Sigmoid colon (tissue), 7 donors: Measurements from ENCODE around the gene ATP13A5. TPM values are rescaled to one million over a fixed set of nuclear protein-coding genes. Genes with fewer than 3 reads are reported as not detected.

ENCODE experiments used
- DNase-seq: peaks from one replicate; pipeline ENCODE4 v3.0.0-alpha.2; 2019
- H3K27ac ChIP-seq, 4 donors: fragments of 200-600 bp; sonication (generic); one replicate each; pipeline ENCODE4 v1.5.1; 2016 to 2019; ENCODE audit warnings: mild to moderate bottlenecking in 1 of 4
- H3K27me3 ChIP-seq, 3 donors: fragments of 200-600 bp; sonication (generic); one replicate each; pipeline ENCODE4 v1.5.1; 2019; ENCODE audit warnings: mild to moderate bottlenecking in 1 of 3
- H3K36me3 ChIP-seq, 4 donors: fragments of 200-600 bp; sonication (generic); one replicate each; pipeline ENCODE4 v1.5.1; 2016 to 2019
- H3K4me1 ChIP-seq, 4 donors: fragments of 200-600 bp; sonication (generic); one replicate each; pipeline ENCODE4 v1.5.1; 2017 to 2019
- H3K4me3 ChIP-seq, 4 donors: fragments of 200-600 bp; sonication (generic); one replicate each; pipeline ENCODE4 v1.5.1; 2017 to 2019; ENCODE audit warnings: mild to moderate bottlenecking in 2 of 4, moderate library complexity in 1 of 4
- H3K9me3 ChIP-seq, 4 donors: fragments of 200-600 bp in 3 of 4; sonication (generic) in 3 of 4; one replicate each; pipeline versions ENCODE4 v1.5.1 to v1.6.1; 2013 to 2019
- EP300 ChIP-seq, 4 donors: sonication (generic); formaldehyde crosslinking; IDR thresholded peaks; one replicate each; pipeline ENCODE4 v1.6.1; 2017; ENCODE audit warnings: antibody characterized with exemption in 4 of 4
- POLR2A ChIP-seq, 2 donors: fragments of 450-650 bp; IDR thresholded peaks; one replicate each; pipeline ENCODE4 v1.6.1; 2016; ENCODE audit warnings: antibody characterized with exemption in 2 of 2, mild to moderate bottlenecking in 2 of 2, moderate library complexity in 2 of 2
- POLR2AphosphoS5 ChIP-seq, 4 donors: sonication (generic); formaldehyde crosslinking; IDR thresholded peaks; one replicate each; pipeline ENCODE4 v1.6.1; 2017; ENCODE audit warnings: antibody characterized with exemption in 4 of 4
- WGBS, 2 donors: extraction: QIAGEN DNeasy Blood & Tissue Kit; methylation state at CpG; one replicate each; pipeline ENCODE4 v1.1.7; 2013; 5-methylcytosine and 5-hydroxymethylcytosine counted together
- intact Hi-C: fragments of 100-400 bp; cut with DNase I; formaldehyde crosslinking; loops from one replicate; pipeline ENCODE4 v1.15.1; 2023
- polyA plus RNA-seq, 3 donors: library from polyadenylated mRNA; stranded (reverse); fragments of 200-250 nt; gene quantifications; one replicate each; pipeline ENCODE4 v1.2.3, GENCODE V29; 2013
- total RNA-seq, 4 donors: library from RNA; depleted of rRNA; stranded (reverse); fragments of >200 nt; gene quantifications; one replicate each; pipeline ENCODE4 v1.1.0, GENCODE V29; 2016
- TF ChIP-seq, protein P1 (sequence below), 4 experiments: fragments of 450-650 bp in 3 of 4; fragments of 200-600 bp in 1 of 4; IDR thresholded peaks; one replicate each; pipeline ENCODE4 v1.5.1; 2016 to 2019; ENCODE audit warnings: antibody characterized with exemption in 4 of 4, mild to moderate bottlenecking in 3 of 4, moderate library complexity in 2 of 4
- donor health status: healthy with polysubstance abuse.
- donor health status: Bipolar disorder and iron deficiency.
- donor health status: healthy.

ATP13A5 gene
- total and polyA plus RNA-seq, 7 donors: 0.16 to 1.8 TPM; not detected in 5

DNA sequence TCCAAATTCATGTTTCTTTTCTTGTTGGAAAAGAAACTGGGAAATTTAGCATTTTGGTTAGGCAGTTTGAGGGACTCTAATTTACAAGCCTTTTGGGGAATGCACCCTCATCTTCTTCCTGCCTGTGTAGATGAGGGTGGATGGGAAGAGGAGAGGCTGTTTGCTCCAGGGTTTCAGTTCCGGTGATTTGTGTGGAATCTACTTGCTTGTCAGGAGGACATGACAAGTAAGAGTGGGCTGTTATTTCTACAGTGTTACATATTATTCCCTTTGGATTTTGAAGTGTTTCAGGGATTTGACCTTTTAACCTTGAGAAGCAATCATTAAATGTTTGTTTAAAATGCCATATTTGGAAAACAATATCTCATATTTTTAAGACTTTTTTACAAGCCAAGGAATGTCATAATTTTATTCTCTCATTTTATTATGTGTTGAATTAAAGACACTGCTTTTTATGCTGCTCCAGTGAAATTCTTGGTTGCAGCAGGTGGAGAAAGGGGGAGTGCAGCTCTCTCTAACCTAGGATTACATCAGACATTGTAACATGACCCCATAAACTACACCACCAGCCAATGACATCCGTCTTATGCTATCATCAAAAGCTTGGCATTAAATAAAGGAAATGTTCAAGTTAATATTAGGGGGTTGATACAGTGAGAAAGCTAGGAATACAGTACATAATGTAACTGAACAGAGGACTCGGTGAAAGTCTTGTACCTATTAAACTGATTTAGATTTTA, 107.3 kb downstream of the ATP13A5 start:
- Histone ChIP-seq H3K4me3 (no peak overlapping the region), H3K27me3 (no peaks in the 10 kb centered on the region), H3K36me3 (no peaks in the 10 kb centered on the region), H3K9me3 (no peaks in the 10 kb centered on the region), H3K27ac (no peak overlapping the region), H3K4me1 (no peaks in the 10 kb centered on the region)
- no peak for DNase-seq
- intact Hi-C loops: no loop called here
- 81 to 86% methylated on average over 3 of the region's 3 CpGs for WGBS, 2 donors
- TF ChIP-seq POLR2AphosphoS5 (IDR thresholded peaks at IDR 0.05) (no peak), EP300 (IDR thresholded peaks at IDR 0.05) (no peak), POLR2A (IDR thresholded peaks at IDR 0.05) (no peak)
- TF ChIP-seq, protein P1, sequence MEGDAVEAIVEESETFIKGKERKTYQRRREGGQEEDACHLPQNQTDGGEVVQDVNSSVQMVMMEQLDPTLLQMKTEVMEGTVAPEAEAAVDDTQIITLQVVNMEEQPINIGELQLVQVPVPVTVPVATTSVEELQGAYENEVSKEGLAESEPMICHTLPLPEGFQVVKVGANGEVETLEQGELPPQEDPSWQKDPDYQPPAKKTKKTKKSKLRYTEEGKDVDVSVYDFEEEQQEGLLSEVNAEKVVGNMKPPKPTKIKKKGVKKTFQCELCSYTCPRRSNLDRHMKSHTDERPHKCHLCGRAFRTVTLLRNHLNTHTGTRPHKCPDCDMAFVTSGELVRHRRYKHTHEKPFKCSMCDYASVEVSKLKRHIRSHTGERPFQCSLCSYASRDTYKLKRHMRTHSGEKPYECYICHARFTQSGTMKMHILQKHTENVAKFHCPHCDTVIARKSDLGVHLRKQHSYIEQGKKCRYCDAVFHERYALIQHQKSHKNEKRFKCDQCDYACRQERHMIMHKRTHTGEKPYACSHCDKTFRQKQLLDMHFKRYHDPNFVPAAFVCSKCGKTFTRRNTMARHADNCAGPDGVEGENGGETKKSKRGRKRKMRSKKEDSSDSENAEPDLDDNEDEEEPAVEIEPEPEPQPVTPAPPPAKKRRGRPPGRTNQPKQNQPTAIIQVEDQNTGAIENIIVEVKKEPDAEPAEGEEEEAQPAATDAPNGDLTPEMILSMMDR (IDR thresholded peaks at IDR 0.05): no peak

DNA sequence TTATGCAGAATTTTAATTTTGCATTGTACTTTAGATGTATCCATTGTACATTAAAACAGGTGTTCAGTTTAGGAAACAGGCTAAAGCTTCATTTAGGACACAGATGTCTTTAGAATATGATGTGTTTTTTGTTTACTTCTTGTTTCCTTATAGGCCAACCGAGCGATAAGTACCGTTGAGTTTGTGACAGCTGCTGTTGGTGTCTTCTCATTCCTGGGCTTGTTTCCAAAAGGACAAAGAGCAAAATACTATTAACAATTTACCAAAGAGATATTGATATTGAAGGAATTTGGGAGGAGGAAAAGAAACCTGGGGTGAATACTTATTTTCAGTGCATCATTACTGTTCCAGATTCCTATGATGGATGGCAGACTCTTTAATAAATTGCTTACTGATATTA, 108.1 kb downstream of the ATP13A5 start:
- Histone ChIP-seq H3K36me3 (no peaks in the 10 kb centered on the region), H3K4me1 (no peaks in the 10 kb centered on the region), H3K4me3 (no peak overlapping the region), H3K27me3 (no peaks in the 10 kb centered on the region), H3K9me3 (no peaks in the 10 kb centered on the region), H3K27ac (no peak overlapping the region)
- no peak for TF ChIP-seq POLR2A (IDR thresholded peaks at IDR 0.05)
- TF ChIP-seq POLR2AphosphoS5 (IDR thresholded peaks at IDR 0.05): no peak
- DNase-seq: no peak
- 17 to 60% methylated on average over 3 of the region's 3 CpGs for WGBS, 2 donors
- intact Hi-C loops: no loop called here

DNA sequence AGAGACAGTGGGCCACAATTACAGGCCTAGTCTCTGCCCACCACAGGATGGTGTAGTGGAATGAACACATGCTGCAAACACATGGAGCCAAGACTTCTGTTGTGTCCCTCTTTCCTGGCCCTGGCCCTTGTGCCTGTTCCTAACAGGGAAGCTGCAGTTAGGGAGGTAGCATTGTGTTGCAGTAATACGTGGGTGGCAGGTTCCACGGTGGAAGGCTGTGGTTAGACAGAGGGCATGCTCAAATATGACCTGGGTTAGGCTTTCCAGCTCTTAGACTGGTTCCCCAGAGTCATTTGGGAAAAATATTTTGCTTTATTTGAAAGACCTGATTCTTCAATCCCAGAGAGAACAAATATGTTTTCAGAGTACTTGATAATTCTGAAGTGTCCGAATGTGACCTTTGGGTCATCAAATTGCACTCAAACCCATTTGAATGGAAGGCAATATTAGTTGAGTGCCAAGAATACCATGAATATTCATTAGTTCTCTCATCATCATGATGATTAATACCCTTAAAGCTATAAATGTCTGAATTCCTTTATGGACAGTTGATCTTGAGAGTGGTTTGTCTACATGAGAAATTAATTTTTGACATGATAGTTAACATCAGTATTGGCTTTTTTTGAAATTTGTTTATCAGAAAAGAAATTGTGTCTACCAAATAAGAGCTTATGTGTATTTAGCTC, 109.1 kb downstream of the ATP13A5 start:
- TF ChIP-seq POLR2A (IDR thresholded peaks at IDR 0.05) (no peak), EP300 (IDR thresholded peaks at IDR 0.05) (no peak), POLR2AphosphoS5 (IDR thresholded peaks at IDR 0.05) (no peak)
- TF ChIP-seq, protein P1 (IDR thresholded peaks at IDR 0.05): no peak
- H3K27ac ChIP-seq: no peak overlapping the region
- H3K27me3 ChIP-seq: no peaks in the 10 kb centered on the region
- no peaks in the 10 kb centered on the region for H3K4me1 ChIP-seq
- H3K4me3 ChIP-seq: no peak overlapping the region
- intact Hi-C loops: no loop called here
- no peaks in the 10 kb centered on the region for H3K36me3 ChIP-seq
- 80 to 86% methylated on average over 3 of the region's 3 CpGs for WGBS, 2 donors
- no peak for DNase-seq
- H3K9me3 ChIP-seq: no peaks in the 10 kb centered on the region

DNA sequence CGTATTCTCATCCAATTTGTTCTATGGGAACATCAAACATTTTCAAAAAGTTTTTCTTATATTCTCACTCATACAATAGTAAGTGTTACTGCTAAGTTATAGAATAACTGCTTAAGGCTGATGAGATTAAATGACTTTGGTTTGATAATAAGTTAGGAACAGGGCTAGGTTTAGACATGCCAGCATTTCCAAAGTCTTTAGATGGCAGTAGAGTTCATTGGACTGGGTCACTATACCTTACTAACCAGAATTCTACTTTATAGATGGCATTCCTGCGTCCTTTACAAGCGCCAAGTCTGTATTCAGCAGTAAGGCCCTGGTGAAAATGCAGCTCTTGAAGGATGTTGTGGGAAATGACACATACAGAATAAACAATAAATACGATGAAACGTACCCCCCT, 115.8 kb downstream of the ATP13A5 start:
- Histone ChIP-seq H3K27me3 (no peaks in the 10 kb centered on the region), H3K9me3 (no peaks in the 10 kb centered on the region), H3K4me3 (no peak overlapping the region), H3K4me1 (no peaks in the 10 kb centered on the region), H3K36me3 (no peaks in the 10 kb centered on the region), H3K27ac (no peak overlapping the region)
- WGBS, 2 donors: 78 to 88% methylated on average over 5 of the region's 5 CpGs
- intact Hi-C loops: no loop called here
- no peak for TF ChIP-seq EP300 (IDR thresholded peaks at IDR 0.05)
- TF ChIP-seq POLR2A (IDR thresholded peaks at IDR 0.05): no peak
- no peak for TF ChIP-seq POLR2AphosphoS5 (IDR thresholded peaks at IDR 0.05)
- TF ChIP-seq, protein P1 (IDR thresholded peaks at IDR 0.05): no peak
- no peak for DNase-seq

DNA sequence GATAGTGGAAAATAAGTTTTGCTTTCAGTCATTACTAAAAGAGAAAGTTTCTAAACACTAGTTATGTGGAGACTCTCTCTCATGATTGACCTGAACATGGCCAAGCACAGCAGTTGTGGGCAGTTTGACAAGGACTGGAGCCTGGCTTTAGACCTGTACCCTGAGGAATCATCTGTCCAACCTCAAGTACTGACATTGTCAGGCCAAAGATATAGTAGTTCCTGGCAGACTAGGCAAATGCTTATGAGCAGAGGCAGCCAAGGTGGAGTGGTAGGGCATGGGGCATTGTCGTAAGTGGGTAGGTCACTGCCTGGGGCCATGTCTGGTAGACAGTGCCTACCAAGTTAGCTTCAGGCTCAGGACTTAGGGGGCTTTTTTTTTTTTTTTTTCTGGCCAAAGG, 116.6 kb downstream of the ATP13A5 start:
- no peak for DNase-seq
- intact Hi-C loops: no loop called here
- Histone ChIP-seq H3K27me3 (no peaks in the 10 kb centered on the region), H3K36me3 (no peaks in the 10 kb centered on the region), H3K9me3 (no peaks in the 10 kb centered on the region), H3K4me3 (no peak overlapping the region), H3K4me1 (no peaks in the 10 kb centered on the region), H3K27ac (no peak overlapping the region)
- no peak for TF ChIP-seq EP300 (IDR thresholded peaks at IDR 0.05)
- no peak for TF ChIP-seq POLR2A (IDR thresholded peaks at IDR 0.05)
- no peak for TF ChIP-seq POLR2AphosphoS5 (IDR thresholded peaks at IDR 0.05)
- TF ChIP-seq, protein P1 (IDR thresholded peaks at IDR 0.05): no peak
- 90 to 96% methylated on average over 1 of the region's 1 CpG for WGBS, 2 donors
